T-cell (primary cell): ENCODE results near the gene SLC27A2. TPM values are rescaled to one million over a fixed set of nuclear protein-coding genes. Genes with fewer than 3 reads are reported as not detected.
"Not testable (repeated sequence)": the region's sequence is repeated elsewhere in the genome, so short reads cannot be mapped to it uniquely, and the experiment has no call there.

Experiments used
- ATAC-seq, 4 experiments: fragments of 200-7000 bp in 3 of 4; fragments of 150-1000 bp in 1 of 4; cut with Tn5 transposase; replicated peaks in 1 of 4; 1 replicate in 3 of 4; 2 replicates in 1 of 4; pipeline ENCODE4 v1.10.0; 2021; ENCODE audit warnings: moderate library complexity in 3 of 4, mild to moderate bottlenecking in 2 of 4, moderate number of reproducible peaks in 1 of 4
- CTCF ChIA-PET, 2 donors: fragments of 300-600 bp; sonication (Branson Sonifier 250); formaldehyde crosslinking; loops; one replicate each; lab custom pipeline; 2022; ENCODE audit warnings: antibody characterized with exemption in 2 of 2; lab: Charles Lee
- POLR2A ChIA-PET, 2 donors: fragments of 300-600 bp; sonication (Branson Sonifier 250); formaldehyde crosslinking; loops; one replicate each; lab custom pipeline; 2022; ENCODE audit warnings: antibody characterized with exemption in 2 of 2; lab: Charles Lee
- DNase-seq, 35 experiments: peaks; one replicate each; pipeline versions ENCODE4 v3.0.0 to v3.0.0-alpha.2; 2013 to 2023
- H3K27ac ChIP-seq: one replicate; pipeline ENCODE4 v1.5.1; 2013; ENCODE audit warnings: low read length
- H3K27me3 ChIP-seq, 2 experiments: replicated peaks in 1 of 2; 1 replicate in 1 of 2; 2 replicates in 1 of 2; pipeline versions ENCODE4 v1.6.1 to v1.7.0; 2013; ENCODE audit warnings: low read length in 1 of 2, mixed read lengths in 1 of 2; ENCODE audit not compliant: control insufficient read depth in 2 of 2, insufficient read depth in 2 of 2; ENCODE audit errors: extremely low read depth in 1 of 2
- H3K36me3 ChIP-seq, 2 donors: 1 replicate in 1 of 2; 2 replicates in 1 of 2; pipeline versions ENCODE4 v1.6.1 to v1.7.0; 2013; ENCODE audit warnings: low read length in 1 of 2; ENCODE audit not compliant: control insufficient read depth in 2 of 2, insufficient read depth in 1 of 2; ENCODE audit errors: extremely low read depth in 1 of 2
- H3K4me1 ChIP-seq, 2 experiments: 1 replicate in 1 of 2; 2 replicates in 1 of 2; pipeline versions ENCODE4 v1.6.1 to v1.7.0; 2013; ENCODE audit warnings: low read length in 2 of 2, mixed read lengths in 1 of 2; ENCODE audit not compliant: insufficient read depth in 2 of 2, control insufficient read depth in 1 of 2; ENCODE audit errors: extremely low read depth in 1 of 2
- H3K4me3 ChIP-seq, 2 donors: 1 replicate in 1 of 2; 2 replicates in 1 of 2; pipeline versions ENCODE4 v1.5.1 to v1.7.0; 2013; ENCODE audit warnings: mild to moderate bottlenecking in 2 of 2, low read length in 1 of 2, moderate library complexity in 1 of 2; ENCODE audit not compliant: control insufficient read depth in 1 of 2; ENCODE audit errors: extremely low read depth in 1 of 2
- H3K9me3 ChIP-seq: 2 replicates; pipeline ENCODE4 v1.7.0; 2013
- H3K27ac Mint-ChIP-seq, 2 donors: one replicate each; pipeline ENCODE4 v1.8.0; 2020 to 2021; ENCODE audit warnings: mild to moderate bottlenecking in 2 of 2, mixed read lengths in 2 of 2
- H3K27me3 Mint-ChIP-seq, 2 donors: one replicate each; pipeline ENCODE4 v1.8.0; 2021 to 2022; ENCODE audit warnings: mixed read lengths in 2 of 2
- H3K36me3 Mint-ChIP-seq: one replicate; pipeline ENCODE4 v1.8.0; 2021; ENCODE audit warnings: mixed read lengths
- H3K4me1 Mint-ChIP-seq, 3 donors: one replicate each; pipeline ENCODE4 v1.8.0; 2020 to 2022; ENCODE audit warnings: mixed read lengths in 3 of 3, mild to moderate bottlenecking in 1 of 3
- H3K4me3 Mint-ChIP-seq, 3 donors: one replicate each; pipeline ENCODE4 v1.8.0; 2020 to 2022; ENCODE audit warnings: mild to moderate bottlenecking in 3 of 3, mixed read lengths in 3 of 3, moderate library complexity in 3 of 3
- H3K9me3 Mint-ChIP-seq, 3 donors: one replicate each; pipeline ENCODE4 v1.8.0; 2020 to 2022; ENCODE audit warnings: mixed read lengths in 3 of 3
- WGBS: methylation state at CpG from one replicate; pipeline ENCODE4 v1.1.5; 2013; ENCODE audit warnings: missing lambda C conversion rate; ENCODE audit not compliant: insufficient coverage; 5-methylcytosine and 5-hydroxymethylcytosine counted together
- total RNA-seq, 35 experiments: library from RNA in 6 of 35; stranded (reverse) in 6 of 35; fragments of 120-200 nt in 1 of 35; gene quantifications; one replicate each; pipeline versions ENCODE4 v1.2.1 to v1.2.4 and lab custom pipeline; 2013 to 2026

SLC27A2 gene
- total RNA-seq, 5 donors from 2014 or later (not counting 1 experiment from before 2014, with no cell fraction given), result 0.56 to 1.1 (median 0.70) TPM

DNA sequence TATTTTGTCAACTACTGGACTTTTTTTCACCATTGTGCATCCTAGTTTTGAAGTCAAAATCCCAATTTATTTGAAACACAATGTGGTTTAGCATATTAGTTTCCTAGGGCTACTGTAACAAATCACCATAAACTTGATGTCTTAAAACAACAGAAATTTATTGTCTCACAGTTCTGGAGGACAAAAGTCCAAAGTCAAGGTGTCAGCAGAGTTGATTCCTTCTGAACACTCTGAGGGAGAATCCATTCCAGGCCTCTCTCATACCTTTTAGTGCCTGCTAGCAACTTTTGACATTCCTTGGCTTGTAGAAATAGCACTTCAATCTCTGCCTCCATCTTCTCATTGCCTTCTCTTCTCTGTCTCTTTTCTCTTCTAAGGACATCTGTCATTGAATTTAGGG, 14.9 kb upstream of the SLC27A2 start:
- Histone ChIP-seq H3K4me3 (no peak overlapping the region), H3K27ac (no peak overlapping the region), H3K4me1 (no peaks in the 10 kb centered on the region), H3K36me3 (no peaks in the 10 kb centered on the region), H3K9me3 (no peaks in the 10 kb centered on the region), H3K27me3 (peaks cover 0 to 9% of the 10 kb centered on the region in 2 experiments)
- H3K4me3 Mint-ChIP-seq, result no peak overlapping the region
- CTCF ChIA-PET, result interaction anchor here in 1 of 2 donors (0.5 kb wide), 1 partner anchor 736 kb away, joined by 6 read pairs; no protein-coding TSS in a partner anchor
- no peaks in the 10 kb centered on the region for H3K36me3 Mint-ChIP-seq
- peaks cover 12 to 51% of the 10 kb centered on the region in 2 donors for H3K27me3 Mint-ChIP-seq
- POLR2A ChIA-PET, result no interaction called here
- DNase-seq (no peak), ATAC-seq (no peak)
- H3K9me3 Mint-ChIP-seq, result peaks cover 6 to 10% (median 7%) of the 10 kb centered on the region in 3 donors
- H3K4me1 Mint-ChIP-seq, result no peaks in the 10 kb centered on the region
- H3K27ac Mint-ChIP-seq, result no peak overlapping the region

DNA sequence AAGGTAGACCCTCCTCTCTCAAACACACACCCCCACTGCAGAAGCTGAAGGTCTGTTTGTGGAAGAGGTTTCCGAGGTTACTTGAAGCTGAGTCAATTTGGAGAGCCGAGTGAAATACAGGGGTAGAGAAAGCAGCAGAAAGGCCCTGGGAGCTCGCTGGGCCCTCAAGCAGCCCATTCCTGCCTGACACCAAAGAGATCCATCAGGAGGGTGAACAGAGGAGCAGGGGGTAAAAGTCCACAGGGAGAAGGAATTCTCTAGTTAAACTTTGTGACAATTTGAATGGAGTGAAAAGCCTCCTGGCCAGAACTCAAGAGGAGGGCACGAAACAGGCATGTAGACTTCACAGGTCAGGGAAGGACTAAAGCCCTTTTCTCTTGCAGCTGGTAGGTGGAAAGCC, 13.6 kb upstream of the SLC27A2 start:
- ChIA-PET CTCF (no interaction called here), POLR2A (interaction anchor here in 1 of 2 donors (0.6 kb wide), 1 partner anchor 421 kb away, joined by 3 read pairs; no protein-coding TSS in a partner anchor)
- DNase-seq (no peak), ATAC-seq (no peak)
- no peak overlapping the region for H3K27ac Mint-ChIP-seq
- Histone ChIP-seq H3K4me3 (no peak overlapping the region), H3K9me3 (no peaks in the 10 kb centered on the region), H3K27ac (no peak overlapping the region), H3K4me1 (no peaks in the 10 kb centered on the region), H3K36me3 (no peaks in the 10 kb centered on the region), H3K27me3 (peaks cover 0 to 9% of the 10 kb centered on the region in 2 experiments)
- H3K4me3 Mint-ChIP-seq, result no peak overlapping the region
- H3K9me3 Mint-ChIP-seq, result peaks cover 5 to 7% (median 6%) of the 10 kb centered on the region in 3 donors
- no peaks in the 10 kb centered on the region for H3K36me3 Mint-ChIP-seq
- WGBS, result 65% methylated on average over 3 of the region's 4 CpGs
- H3K27me3 Mint-ChIP-seq, result peaks cover 5 to 44% of the 10 kb centered on the region in 2 donors
- H3K4me1 Mint-ChIP-seq, result no peaks in the 10 kb centered on the region

DNA sequence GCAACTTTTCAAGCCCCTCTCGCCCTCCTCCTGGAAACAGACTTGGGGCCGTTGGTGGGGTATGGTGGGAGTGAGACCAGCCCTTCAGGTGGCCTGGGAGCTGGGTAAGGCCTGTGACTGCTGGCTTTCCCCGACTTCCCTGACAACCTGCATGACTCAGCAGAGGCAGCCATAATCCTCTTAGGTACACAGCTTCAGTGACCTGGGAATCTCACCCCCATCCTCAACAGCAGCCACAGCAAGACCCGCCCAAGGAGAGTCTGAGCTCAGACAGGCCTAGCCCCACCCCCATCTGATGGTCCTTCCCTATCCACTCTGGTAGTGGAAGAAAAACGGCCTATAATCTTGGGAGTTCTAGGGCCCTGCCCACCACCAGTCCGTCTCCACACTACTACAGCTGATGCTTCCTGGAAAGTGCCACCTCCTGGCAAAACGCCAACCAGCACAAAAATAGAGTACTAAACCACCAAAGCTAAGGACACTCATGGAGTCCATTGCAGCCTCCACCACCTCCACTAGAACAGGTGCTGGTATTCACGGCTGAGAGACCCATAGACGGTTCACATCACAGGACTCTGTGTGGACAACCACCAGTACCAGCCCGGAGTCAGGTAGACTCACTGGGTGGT, 13.1 kb upstream of the SLC27A2 start:
- Histone ChIP-seq H3K9me3 (no peaks in the 10 kb centered on the region), H3K27ac (no peak overlapping the region), H3K27me3 (peaks cover 0 to 8% of the 10 kb centered on the region in 2 experiments), H3K36me3 (no peaks in the 10 kb centered on the region), H3K4me3 (no peak overlapping the region), H3K4me1 (no peaks in the 10 kb centered on the region)
- ChIA-PET CTCF (no interaction called here), POLR2A (no interaction called here)
- DNase-seq, result no peak
- 94% methylated on average over 3 of the region's 10 CpGs for WGBS
- H3K4me1 Mint-ChIP-seq, result no peaks in the 10 kb centered on the region
- H3K9me3 Mint-ChIP-seq, result peaks cover 5 to 7% (median 6%) of the 10 kb centered on the region in 3 donors
- no peaks in the 10 kb centered on the region for H3K36me3 Mint-ChIP-seq
- no peak for ATAC-seq
- no peak overlapping the region for H3K4me3 Mint-ChIP-seq
- no peak overlapping the region for H3K27ac Mint-ChIP-seq
- peaks cover 4 to 43% of the 10 kb centered on the region in 2 donors for H3K27me3 Mint-ChIP-seq

DNA sequence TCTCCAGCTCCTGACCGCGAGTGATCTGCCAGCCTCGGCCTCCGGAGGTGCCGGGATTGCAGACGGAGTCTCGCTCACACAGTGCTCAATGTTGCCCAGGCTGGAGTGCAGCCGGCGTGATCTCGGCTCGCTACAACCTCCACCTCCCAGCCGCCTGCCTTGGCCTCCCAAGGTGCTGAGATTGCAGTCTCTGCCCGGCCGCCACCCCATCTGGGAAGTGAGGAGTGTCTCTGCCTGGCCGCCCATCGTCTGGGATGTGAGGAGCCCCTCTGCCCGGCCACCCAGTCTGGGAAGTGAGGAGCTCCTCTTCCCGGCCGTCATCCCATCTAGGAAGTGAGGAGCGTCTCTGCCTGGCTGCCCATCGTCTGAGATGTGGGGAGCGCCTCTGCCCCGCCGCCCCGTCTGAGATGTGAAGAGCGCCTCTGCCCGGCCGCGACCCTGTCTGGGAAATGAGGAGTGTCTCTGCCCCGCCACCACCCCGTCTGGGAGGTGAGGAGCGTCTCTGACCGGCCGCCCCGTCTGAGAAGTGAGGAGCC, 9.6 kb upstream of the SLC27A2 start:
- DNase-seq, H3K36me3 Mint-ChIP-seq, H3K9me3 ChIP-seq, H3K4me1 Mint-ChIP-seq, H3K36me3 ChIP-seq, H3K27ac ChIP-seq, POLR2A ChIA-PET, H3K27ac Mint-ChIP-seq, H3K27me3 ChIP-seq, CTCF ChIA-PET, H3K4me3 ChIP-seq, H3K4me3 Mint-ChIP-seq, ATAC-seq, H3K4me1 ChIP-seq, H3K9me3 Mint-ChIP-seq: not testable (repeated sequence)
- 91% methylated on average over 11 of the region's 35 CpGs for WGBS
- peaks cover 10 to 31% of the 10 kb centered on the region in 2 donors for H3K27me3 Mint-ChIP-seq

- CTCF ChIA-PET, result no interaction called here
- no peak overlapping the region for H3K27ac Mint-ChIP-seq
Measured at GRCh38 chr15:50176869-50177268, 5.1 kb upstream of the SLC27A2 start.

GRCh38 chr15:50180091-50180490, 1.9 kb upstream of the SLC27A2 start:
- Histone ChIP-seq H3K27me3 (peaks cover 0 to 18% of the 10 kb centered on the region in 2 experiments), H3K27ac (no peak overlapping the region), H3K4me3 (no peak overlapping the region), H3K4me1 (peaks cover 0 to 14% of the 10 kb centered on the region in 2 experiments), H3K36me3 (no peaks in the 10 kb centered on the region), H3K9me3 (no peaks in the 10 kb centered on the region)
- Mint-ChIP-seq H3K9me3 (no peaks in the 10 kb centered on the region), H3K4me1 (peaks cover 15 to 18% (median 18%) of the 10 kb centered on the region in 3 donors), H3K27ac (no peak overlapping the region), H3K27me3 (peaks cover 25 to 33% of the 10 kb centered on the region in 2 donors), H3K36me3 (no peaks in the 10 kb centered on the region), H3K4me3 (peak overlapping the region in 1 of 3 donors; percentile 27)
- ATAC-seq (no peak), DNase-seq (no peak)
- WGBS, result 93% methylated on average over 2 of the region's 3 CpGs
- CTCF ChIA-PET, result interaction anchor here in 1 of 2 donors (0.5 kb wide), 1 partner anchor 602 kb away, joined by 5 read pairs; no protein-coding TSS in a partner anchor
- POLR2A ChIA-PET, result no interaction called here

More at GRCh38 chr15:50176869-50177268, 5.1 kb upstream of the SLC27A2 start:
- no peaks in the 10 kb centered on the region for H3K9me3 ChIP-seq
- H3K27me3 ChIP-seq, result peaks cover 0 to 6% of the 10 kb centered on the region in 2 experiments
- H3K36me3 ChIP-seq, result no peaks in the 10 kb centered on the region
- DNase-seq (no peak), ATAC-seq (no peak)
- peaks cover 0 to under 1% (median under 1%) of the 10 kb centered on the region in 3 donors for H3K9me3 Mint-ChIP-seq
- H3K4me3 Mint-ChIP-seq, result no peak overlapping the region
- H3K27me3 Mint-ChIP-seq, result peaks cover 17 to 25% of the 10 kb centered on the region in 2 donors
- no peak overlapping the region for H3K4me3 ChIP-seq
- H3K27ac ChIP-seq, result no peak overlapping the region
- no peaks in the 10 kb centered on the region for H3K36me3 Mint-ChIP-seq
- peaks cover 0 to 4% (median 4%) of the 10 kb centered on the region in 3 donors for H3K4me1 Mint-ChIP-seq
- H3K4me1 ChIP-seq, result peaks cover 0 to 1% of the 10 kb centered on the region in 2 experiments
- POLR2A ChIA-PET, result no interaction called here
